Bronchial epithelial cell (primary cell): ENCODE measurements around the gene EI24. TPM values are rescaled to one million over a fixed set of nuclear protein-coding genes. Genes with fewer than 3 reads are reported as not detected.

Source experiments
- DNase-seq: peaks from one replicate; pipeline ENCODE4 v3.0.0-alpha.2; 2010; ENCODE audit warnings: low read depth
- FAIRE-seq: peaks from 2 replicates; lab custom pipeline; 2011; peaks lifted over from hg19 to GRCh38; lab: Jason Lieb, UNC
- H3K27me3 ChIP-seq: 2 replicates; pipeline ENCODE4 v1.5.1; 2011; ENCODE audit warnings: low read length; ENCODE audit not compliant: control insufficient read depth, insufficient read depth
- H3K36me3 ChIP-seq: 2 replicates; pipeline ENCODE4 v1.5.1; 2011; ENCODE audit warnings: low read length; ENCODE audit not compliant: control insufficient read depth, insufficient read depth
- H3K4me3 ChIP-seq: 2 replicates; pipeline ENCODE4 v1.5.1; 2011; ENCODE audit warnings: mild to moderate bottlenecking, low read depth, low read length, control low read depth
- total RNA-seq: library from RNA; depleted of rRNA; stranded (reverse); fragments of >200 nt; gene quantifications from 2 replicates; pipeline ENCODE4 v1.2.1, GENCODE V29; 2014
- TF ChIP-seq, protein P1 (sequence below): IDR thresholded peaks from 2 replicates; pipeline ENCODE4 v1.5.1; 2011; ENCODE audit warnings: mild to moderate bottlenecking, moderate library complexity, low read length, control low read depth, inconsistent platforms; ENCODE audit not compliant: insufficient read depth, severe bottlenecking

The EI24 gene
- total RNA-seq, 1 donor from 2014 or later, result 179 TPM

- Histone ChIP-seq H3K36me3 (peaks cover 5% of the 10 kb centered on the region), H3K27me3 (no peaks in the 10 kb centered on the region), H3K4me3 (no peak overlapping the region)
- FAIRE-seq, result no peak
- no peak for DNase-seq
- TF ChIP-seq, protein P1, sequence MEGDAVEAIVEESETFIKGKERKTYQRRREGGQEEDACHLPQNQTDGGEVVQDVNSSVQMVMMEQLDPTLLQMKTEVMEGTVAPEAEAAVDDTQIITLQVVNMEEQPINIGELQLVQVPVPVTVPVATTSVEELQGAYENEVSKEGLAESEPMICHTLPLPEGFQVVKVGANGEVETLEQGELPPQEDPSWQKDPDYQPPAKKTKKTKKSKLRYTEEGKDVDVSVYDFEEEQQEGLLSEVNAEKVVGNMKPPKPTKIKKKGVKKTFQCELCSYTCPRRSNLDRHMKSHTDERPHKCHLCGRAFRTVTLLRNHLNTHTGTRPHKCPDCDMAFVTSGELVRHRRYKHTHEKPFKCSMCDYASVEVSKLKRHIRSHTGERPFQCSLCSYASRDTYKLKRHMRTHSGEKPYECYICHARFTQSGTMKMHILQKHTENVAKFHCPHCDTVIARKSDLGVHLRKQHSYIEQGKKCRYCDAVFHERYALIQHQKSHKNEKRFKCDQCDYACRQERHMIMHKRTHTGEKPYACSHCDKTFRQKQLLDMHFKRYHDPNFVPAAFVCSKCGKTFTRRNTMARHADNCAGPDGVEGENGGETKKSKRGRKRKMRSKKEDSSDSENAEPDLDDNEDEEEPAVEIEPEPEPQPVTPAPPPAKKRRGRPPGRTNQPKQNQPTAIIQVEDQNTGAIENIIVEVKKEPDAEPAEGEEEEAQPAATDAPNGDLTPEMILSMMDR, result no peak
Measured at GRCh38 chr11:125585487-125585886, 16.2 kb downstream of the EI24 start.

GRCh38 chr11:125586623-125587022, 17.3 kb downstream of the EI24 start:
- Histone ChIP-seq H3K27me3 (no peaks in the 10 kb centered on the region), H3K4me3 (no peak overlapping the region), H3K36me3 (peaks cover 3% of the 10 kb centered on the region)
- DNase-seq (no peak), FAIRE-seq (no peak)
- TF ChIP-seq, protein P1, result no peak

DNA sequence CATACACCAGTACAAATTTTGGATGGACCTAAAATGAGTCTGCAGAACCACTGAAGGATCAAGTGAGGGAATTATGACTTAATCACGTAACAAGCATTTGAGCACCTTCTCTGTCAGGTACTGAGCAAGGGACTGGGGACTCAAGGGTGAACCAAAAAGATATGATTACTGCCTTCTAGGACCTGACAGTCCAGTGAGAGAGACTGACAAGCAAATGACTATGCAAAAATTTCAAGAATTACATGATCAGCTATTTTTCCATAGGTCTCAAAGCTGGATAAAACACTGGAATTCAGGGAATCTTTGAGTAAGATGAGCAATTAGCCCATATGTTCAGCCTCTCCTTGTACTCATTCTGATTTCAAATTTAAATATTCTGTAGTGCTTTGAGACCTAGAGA, 18.2 kb downstream of the EI24 start:
- no peak for DNase-seq
- Histone ChIP-seq H3K27me3 (no peaks in the 10 kb centered on the region), H3K36me3 (peaks cover 2% of the 10 kb centered on the region), H3K4me3 (no peak overlapping the region)
- no peak for FAIRE-seq
- TF ChIP-seq, protein P1, result no peak

GRCh38 chr11:125588505-125588904, 19.2 kb downstream of the EI24 start:
- TF ChIP-seq, protein P1, result no peak
- peak; percentile 50 for DNase-seq
- H3K27me3 ChIP-seq, result no peaks in the 10 kb centered on the region
- no peak for FAIRE-seq
- no peak overlapping the region for H3K4me3 ChIP-seq
- H3K36me3 ChIP-seq, result peaks cover 1% of the 10 kb centered on the region

GRCh38 chr11:125591649-125592304, 22.5 kb downstream of the EI24 start:
- DNase-seq (peak; percentile 68), FAIRE-seq (no peak)
- H3K27me3 ChIP-seq, result no peaks in the 10 kb centered on the region
- TF ChIP-seq, protein P1, result no peak
- peak overlapping the region; percentile 60 for H3K4me3 ChIP-seq
- peaks cover 2% of the 10 kb centered on the region for H3K36me3 ChIP-seq
